Endothelial cell of umbilical vein (primary cell): Measurements from ENCODE around the gene SMYD4. TPM values are rescaled to one million over a fixed set of nuclear protein-coding genes. Genes with fewer than 3 reads are reported as not detected.

ENCODE experiments used
- BruUV-seq: library from RNA; stranded (reverse); fragments of 400-500 nt; replicated peaks from 2 replicates; lab custom pipeline; 2021; lab: Mats Ljungman, UMichigan
- CTCF ChIA-PET: fragments of 300-600, 350-600 bp; sonication (Branson Sonifier 250); formaldehyde crosslinking; loops from one replicate; lab custom pipeline; 2021; ENCODE audit warnings: antibody characterized with exemption, inconsistent platforms; lab: Charles Lee
- POLR2A ChIA-PET: fragments of 300-600, 350-600 bp; sonication (Branson Sonifier 250); formaldehyde crosslinking; loops from one replicate; lab custom pipeline; 2021; ENCODE audit warnings: antibody characterized with exemption, inconsistent platforms; lab: Charles Lee
- DNase-seq: peaks from one replicate; pipeline ENCODE4 v3.0.0-alpha.2; 2011; ENCODE audit warnings: low read depth, low spot score
- FAIRE-seq: peaks from 2 replicates; lab custom pipeline; 2011; peaks lifted over from hg19 to GRCh38; lab: Jason Lieb, UNC
- H2AFZ ChIP-seq: 2 replicates; pipeline ENCODE4 v1.6.0; 2012; ENCODE audit warnings: low read depth, low read length, control low read depth, inconsistent platforms
- H3K27ac ChIP-seq: 2 replicates; pipeline ENCODE4 v1.5.1; 2011; ENCODE audit warnings: low read depth, mild to moderate bottlenecking, control low read depth, low read length, moderate library complexity; ENCODE audit not compliant: insufficient read depth
- H3K27me3 ChIP-seq, 2 experiments: 2 replicates each; pipeline versions ENCODE4 v1.6.0 to v1.6.1; 2011; ENCODE audit warnings: low read length in 2 of 2, mixed read lengths in 1 of 2; ENCODE audit not compliant: control insufficient read depth in 2 of 2, insufficient read depth in 2 of 2
- H3K36me3 ChIP-seq, 2 experiments: 2 replicates in 1 of 2; 3 replicates in 1 of 2; pipeline ENCODE4 v1.5.1; 2011; ENCODE audit warnings: low read length in 2 of 2, mild to moderate bottlenecking in 1 of 2, moderate library complexity in 1 of 2; ENCODE audit not compliant: control insufficient read depth in 2 of 2, insufficient read depth in 2 of 2; ENCODE audit errors: extremely low read depth in 1 of 2
- H3K4me1 ChIP-seq: 3 replicates; pipeline ENCODE4 v1.5.1; 2011; ENCODE audit warnings: mild to moderate bottlenecking, low read length; ENCODE audit not compliant: control insufficient read depth, insufficient read depth; ENCODE audit errors: extremely low read depth
- H3K4me2 ChIP-seq: 2 replicates; pipeline ENCODE4 v1.6.1; 2011; ENCODE audit warnings: low read length, control low read depth, mixed read lengths; ENCODE audit not compliant: insufficient read depth
- H3K4me3 ChIP-seq, 3 experiments: fragments of 200-600 bp in 1 of 3; sonication (generic), shearing (Covaris generic) in 1 of 3; replicated peaks in 1 of 3; 2 replicates each; pipeline ENCODE4 v1.5.1; 2011 to 2016; ENCODE audit warnings: control low read depth in 3 of 3, low read length in 3 of 3, mild to moderate bottlenecking in 2 of 3, inconsistent platforms in 1 of 3, low read depth in 1 of 3, moderate library complexity in 1 of 3; ENCODE audit not compliant: insufficient read depth in 1 of 3
- H3K79me2 ChIP-seq: 2 replicates; pipeline ENCODE4 v1.6.0; 2012; ENCODE audit warnings: low read length, inconsistent platforms; ENCODE audit not compliant: control insufficient read depth, insufficient read depth
- H3K9ac ChIP-seq: replicated peaks from 2 replicates; pipeline ENCODE3; 2011; ENCODE audit warnings: low read length, control low read depth; ENCODE audit not compliant: insufficient read depth; ENCODE audit errors: extremely low read depth
- H3K9me1 ChIP-seq: replicated peaks from 3 replicates; pipeline ENCODE4 v1.6.0; 2011; ENCODE audit warnings: mild to moderate bottlenecking, low read length; ENCODE audit not compliant: control insufficient read depth, insufficient read depth; ENCODE audit errors: extremely low read depth
- H3K9me3 ChIP-seq: replicated peaks from 2 replicates; pipeline ENCODE4 v1.5.1; 2012; ENCODE audit warnings: low read length, inconsistent platforms; ENCODE audit not compliant: control insufficient read depth, insufficient read depth
- H4K20me1 ChIP-seq: replicated peaks from 2 replicates; pipeline ENCODE3; 2011; ENCODE audit warnings: mild to moderate bottlenecking, low read length; ENCODE audit not compliant: control insufficient read depth, insufficient read depth; ENCODE audit errors: extremely low read depth
- FOS ChIP-seq: IDR thresholded peaks from 2 replicates; pipeline ENCODE4 v1.6.1; 2011; ENCODE audit warnings: mild to moderate bottlenecking, low read length, moderate library complexity, borderline replicate concordance; ENCODE audit not compliant: insufficient read depth
- JUN ChIP-seq: IDR thresholded peaks from 2 replicates; pipeline ENCODE4 v1.6.1; 2011; ENCODE audit warnings: borderline replicate concordance, low read depth; ENCODE audit not compliant: insufficient read length, insufficient read depth
- MYC ChIP-seq: IDR thresholded peaks from one replicate; pipeline ENCODE4 v1.6.1; 2011; ENCODE audit warnings: mild to moderate bottlenecking, low read depth, low read length
- POLR2A ChIP-seq: IDR thresholded peaks from 2 replicates; pipeline ENCODE4 v1.6.1; 2012; ENCODE audit warnings: low read depth, mild to moderate bottlenecking, control low read depth, low read length
- POLR2AphosphoS5 ChIP-seq: IDR thresholded peaks from 2 replicates; pipeline ENCODE4 v1.6.1; 2012; ENCODE audit warnings: low read depth, mild to moderate bottlenecking, control low read depth, low read length, moderate library complexity; ENCODE audit not compliant: insufficient read depth
- dilution Hi-C: fragments of 300-500 bp; cut with MboI; formaldehyde crosslinking; loops from one replicate; pipeline ENCODE4 v1.15.0; 2019; ENCODE audit warnings: low sequenced_read_pairs; ENCODE audit not compliant: extremely low pct_ligation_motif_present
- intact Hi-C: fragments of 100-400 bp; cut with micrococcal nuclease; formaldehyde crosslinking; loops from one replicate; pipeline ENCODE4 v1.10.0; 2022
- polyA plus RNA-seq, 4 experiments: library from polyadenylated mRNA; depleted of rRNA in 3 of 4; stranded (reverse) in 3 of 4; unstranded in 1 of 4; fragments of >200 nt; gene quantifications; 2 replicates each; pipeline versions ENCODE4 v1.2.1 to v1.2.3, GENCODE V29; 2011 to 2012; ENCODE audit warnings: missing spikeins in 1 of 4
- total RNA-seq: library from RNA; stranded (reverse); gene quantifications from 2 replicates; pipeline ENCODE4 v1.2.3, GENCODE V29; 2021
- TF ChIP-seq, protein P1 (sequence below): IDR thresholded peaks from 2 replicates; pipeline ENCODE4 v1.6.1; 2011; ENCODE audit not compliant: insufficient read depth, insufficient read length
- TF ChIP-seq, protein P2 (sequence below), 2 donors: IDR thresholded peaks; 1 replicate in 1 of 2; 2 replicates in 1 of 2; pipeline ENCODE4 v1.5.1; 2011; ENCODE audit warnings: low read length in 2 of 2, mild to moderate bottlenecking in 2 of 2, moderate library complexity in 2 of 2, control low read depth in 1 of 2, inconsistent platforms in 1 of 2, low read depth in 1 of 2; ENCODE audit not compliant: insufficient read depth in 1 of 2; ENCODE audit errors: extremely low read depth in 1 of 2

Gene SMYD4
- total and polyA plus RNA-seq, 2 donors (not counting 3 experiments of a cell fraction or from before 2014, with no cell fraction given), result 6.0 to 14.6 TPM

DNA sequence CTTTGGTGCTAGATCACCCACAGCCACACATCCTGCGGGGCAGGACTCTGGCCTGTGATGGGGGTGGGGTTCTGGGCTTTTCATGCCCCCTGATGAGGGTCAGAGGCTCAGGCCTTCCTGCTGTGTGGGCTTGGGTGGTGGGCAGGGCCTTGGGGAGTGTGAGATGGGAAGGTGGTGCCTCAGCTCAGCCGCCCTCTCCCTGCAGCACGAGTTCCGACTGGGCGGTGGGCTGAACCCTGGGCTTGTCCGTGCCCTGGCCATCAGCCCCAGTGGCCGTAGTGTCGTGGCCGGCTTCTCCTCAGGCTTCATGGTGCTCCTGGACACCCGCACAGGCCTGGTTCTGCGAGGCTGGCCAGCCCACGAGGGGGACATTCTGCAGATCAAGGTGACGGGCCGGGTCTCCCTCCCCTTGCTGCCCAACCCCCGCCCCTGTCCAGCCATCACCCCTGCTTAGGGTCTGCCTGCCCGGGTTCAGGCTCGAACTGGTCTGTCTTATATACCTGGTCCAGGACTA, 93.8 kb downstream of the SMYD4 start:
- Histone ChIP-seq H3K4me2 (no peak overlapping the region), H2AFZ (no peak overlapping the region), H3K9me3 (no peaks in the 10 kb centered on the region), H4K20me1 (no peaks in the 10 kb centered on the region), H3K9ac (no peak overlapping the region), H3K27ac (no peak overlapping the region), H3K27me3 (no peaks in the 10 kb centered on the region), H3K4me1 (no peaks in the 10 kb centered on the region), H3K79me2 (no peaks in the 10 kb centered on the region), H3K4me3 (no peak overlapping the region), H3K36me3 (peaks cover 0 to 6% of the 10 kb centered on the region in 2 experiments), H3K9me1 (no peaks in the 10 kb centered on the region)
- no TSS peak for BruUV-seq
- no peak for DNase-seq
- intact Hi-C loops, result no loop called here
- CTCF ChIA-PET, result no interaction called here
- TF ChIP-seq JUN (no peak), POLR2AphosphoS5 (no peak), FOS (no peak), POLR2A (no peak), MYC (no peak)
- TF ChIP-seq, protein P1, sequence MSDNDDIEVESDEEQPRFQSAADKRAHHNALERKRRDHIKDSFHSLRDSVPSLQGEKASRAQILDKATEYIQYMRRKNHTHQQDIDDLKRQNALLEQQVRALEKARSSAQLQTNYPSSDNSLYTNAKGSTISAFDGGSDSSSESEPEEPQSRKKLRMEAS, result no peak
- TF ChIP-seq, protein P2, sequence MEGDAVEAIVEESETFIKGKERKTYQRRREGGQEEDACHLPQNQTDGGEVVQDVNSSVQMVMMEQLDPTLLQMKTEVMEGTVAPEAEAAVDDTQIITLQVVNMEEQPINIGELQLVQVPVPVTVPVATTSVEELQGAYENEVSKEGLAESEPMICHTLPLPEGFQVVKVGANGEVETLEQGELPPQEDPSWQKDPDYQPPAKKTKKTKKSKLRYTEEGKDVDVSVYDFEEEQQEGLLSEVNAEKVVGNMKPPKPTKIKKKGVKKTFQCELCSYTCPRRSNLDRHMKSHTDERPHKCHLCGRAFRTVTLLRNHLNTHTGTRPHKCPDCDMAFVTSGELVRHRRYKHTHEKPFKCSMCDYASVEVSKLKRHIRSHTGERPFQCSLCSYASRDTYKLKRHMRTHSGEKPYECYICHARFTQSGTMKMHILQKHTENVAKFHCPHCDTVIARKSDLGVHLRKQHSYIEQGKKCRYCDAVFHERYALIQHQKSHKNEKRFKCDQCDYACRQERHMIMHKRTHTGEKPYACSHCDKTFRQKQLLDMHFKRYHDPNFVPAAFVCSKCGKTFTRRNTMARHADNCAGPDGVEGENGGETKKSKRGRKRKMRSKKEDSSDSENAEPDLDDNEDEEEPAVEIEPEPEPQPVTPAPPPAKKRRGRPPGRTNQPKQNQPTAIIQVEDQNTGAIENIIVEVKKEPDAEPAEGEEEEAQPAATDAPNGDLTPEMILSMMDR (IDR thresholded peaks at IDR 0.05; ENCODE audit: extremely low read depth in 1 of 2, insufficient read depth in 1 of 2, low read depth in 1 of 2, low read length in 2 of 2), result no peak
- dilution Hi-C loops, result no loop called here
- POLR2A ChIA-PET, result interaction anchor here (1.0 kb wide), 1 partner anchor 19 kb away, joined by 4 read pairs; no protein-coding TSS in a partner anchor
- FAIRE-seq, result no peak
